GM12878 (cell line): Measurements from ENCODE around the gene SVOP. TPM values are rescaled to one million over a fixed set of nuclear protein-coding genes. Genes with fewer than 3 reads are reported as not detected.

ENCODE experiments used
- ATAC-seq: fragments of 200-7000 bp; cut with Tn5 transposase; 3 replicates; pipeline ENCODE4 v1.9.1; 2020; ENCODE audit warnings: mild to moderate bottlenecking, moderate library complexity
- BruUV-seq: library from RNA; stranded (reverse); fragments of 400-500 nt; replicated peaks from 2 replicates; lab custom pipeline; 2021; lab: Mats Ljungman, UMichigan
- CTCF ChIA-PET: fragments of 300-600 bp; sonication (Branson Sonifier 250); formaldehyde crosslinking; extraction: SDS; loops from one replicate; lab custom pipeline; 2021; ENCODE audit warnings: inconsistent platforms; lab: Yijun Ruan, JAX
- POLR2A ChIA-PET: fragments of 350-600 bp; formaldehyde crosslinking; extraction: SDS; loops from one replicate; lab custom pipeline; 2021; ENCODE audit warnings: inconsistent platforms; lab: Charles Lee
- RAD21 ChIA-PET: fragments of 300-600 bp; sonication (Branson Sonifier 250); formaldehyde crosslinking; loops from one replicate; lab custom pipeline; 2023; ENCODE audit warnings: antibody characterized with exemption; ENCODE audit not compliant: unreplicated experiment; lab: Charles Lee
- SMC1A ChIA-PET: fragments of 300-600 bp; sonication (Branson Sonifier 250); formaldehyde crosslinking; loops from one replicate; lab custom pipeline; 2023; ENCODE audit not compliant: unreplicated experiment, uncharacterized antibody; lab: Charles Lee
- DNase-seq: peaks from one replicate; pipeline ENCODE4 v3.0.0-alpha.2; 2011; ENCODE audit warnings: low read depth, low spot score
- FAIRE-seq: peaks from 3 replicates; lab custom pipeline; 2011; peaks lifted over from hg19 to GRCh38; lab: Jason Lieb, UNC
- H2AFZ ChIP-seq: 2 replicates; pipeline ENCODE4 v1.6.0; 2011; ENCODE audit warnings: low read depth, low read length, control low read depth; ENCODE audit not compliant: control insufficient read depth
- H3K27ac ChIP-seq: 2 replicates; pipeline ENCODE4 v1.5.1; 2011; ENCODE audit warnings: control low read depth; ENCODE audit not compliant: control insufficient read depth, insufficient read depth
- H3K27me3 ChIP-seq, 2 experiments: replicated peaks in 1 of 2; 2 replicates each; pipeline versions ENCODE4 v1.6.0 to v1.6.1; 2011; ENCODE audit warnings: low read length in 1 of 2; ENCODE audit not compliant: control insufficient read depth in 2 of 2, insufficient read depth in 2 of 2
- H3K36me3 ChIP-seq, 2 experiments: 2 replicates each; pipeline ENCODE4 v1.5.1; 2011; ENCODE audit warnings: low read length in 1 of 2; ENCODE audit not compliant: control insufficient read depth in 2 of 2, insufficient read depth in 2 of 2
- H3K4me1 ChIP-seq: 2 replicates; pipeline ENCODE4 v1.6.1; 2011; ENCODE audit warnings: mild to moderate bottlenecking, low read length, moderate library complexity, mixed read lengths; ENCODE audit not compliant: control insufficient read depth, insufficient read depth
- H3K4me2 ChIP-seq: 2 replicates; pipeline ENCODE4 v1.6.0; 2011; ENCODE audit warnings: control low read depth; ENCODE audit not compliant: control insufficient read depth, insufficient read depth
- H3K4me3 ChIP-seq: fragments of 200-600 bp; sonication (generic); 2 replicates; pipeline ENCODE4 v1.5.1; 2016
- H3K79me2 ChIP-seq: 2 replicates; pipeline ENCODE4 v1.6.0; 2011; ENCODE audit warnings: low read length; ENCODE audit not compliant: control insufficient read depth, insufficient read depth
- H3K9ac ChIP-seq: 2 replicates; pipeline ENCODE4 v1.8.0; 2011; ENCODE audit warnings: low read length, control low read depth, mixed read lengths; ENCODE audit not compliant: control insufficient read depth, insufficient read depth
- H3K9me3 ChIP-seq: replicated peaks from 3 replicates; pipeline ENCODE4 v1.5.1; 2011; ENCODE audit warnings: mild to moderate bottlenecking, low read length; ENCODE audit not compliant: control insufficient read depth, insufficient read depth
- H4K20me1 ChIP-seq: 2 replicates; pipeline ENCODE4 v1.6.0; 2011; ENCODE audit not compliant: control insufficient read depth, insufficient read depth
- DPF2 ChIP-seq: fragments of 450-650 bp; IDR thresholded peaks from 2 replicates; pipeline ENCODE4 v1.6.1; 2017; ENCODE audit warnings: mild to moderate bottlenecking
- EP300 ChIP-seq, 2 experiments: fragments of 150-350 bp in 1 of 2; IDR thresholded peaks; 2 replicates each; pipeline ENCODE4 v1.6.1; 2011 to 2012; ENCODE audit warnings: low read depth in 2 of 2, low read length in 2 of 2, borderline replicate concordance in 1 of 2, improper control_type of control experiment in 1 of 2, inconsistent platforms in 1 of 2; ENCODE audit not compliant: control insufficient read depth in 1 of 2
- GATAD2B ChIP-seq: fragments of 450-650 bp; conservative IDR thresholded peaks from 2 replicates; pipeline ENCODE4 v1.6.1; 2017; ENCODE audit warnings: low read depth, mild to moderate bottlenecking, moderate library complexity
- NRF1 ChIP-seq: conservative IDR thresholded peaks from 2 replicates; pipeline ENCODE4 v1.6.1; 2011; ENCODE audit warnings: mild to moderate bottlenecking, low read depth, low read length, improper control_type of control experiment
- RAD21 ChIP-seq: IDR thresholded peaks from 2 replicates; pipeline ENCODE4 v1.6.1; 2011; ENCODE audit warnings: mild to moderate bottlenecking, low read depth, low read length, moderate library complexity; ENCODE audit not compliant: insufficient read depth
- SKIL ChIP-seq: fragments of 450-650 bp; IDR thresholded peaks from 2 replicates; pipeline ENCODE4 v1.6.1; 2017; ENCODE audit warnings: mild to moderate bottlenecking, low read depth, inconsistent platforms; ENCODE audit not compliant: poor library complexity, severe bottlenecking
- SMAD5 ChIP-seq: IDR thresholded peaks from 2 replicates; pipeline ENCODE4 v1.6.1; 2016; ENCODE audit warnings: antibody characterized with exemption, low read depth
- SRF ChIP-seq, 2 experiments: IDR thresholded peaks; 2 replicates each; pipeline ENCODE4 v1.6.1; 2011; ENCODE audit warnings: low read depth in 2 of 2, low read length in 2 of 2, mild to moderate bottlenecking in 1 of 2, moderate library complexity in 1 of 2
- TCF3 ChIP-seq: IDR thresholded peaks from 2 replicates; pipeline ENCODE4 v1.6.1; 2012; ENCODE audit warnings: low read depth, mild to moderate bottlenecking, low read length, borderline replicate concordance; ENCODE audit not compliant: insufficient read depth
- ZBTB33 ChIP-seq: fragments of 450-650 bp; IDR thresholded peaks from 2 replicates; pipeline ENCODE4 v1.6.1; 2017; ENCODE audit warnings: mild to moderate bottlenecking
- ZNF207 ChIP-seq: fragments of 450-650 bp; IDR thresholded peaks from 2 replicates; pipeline ENCODE4 v1.6.1; 2014; ENCODE audit warnings: antibody characterized with exemption, mild to moderate bottlenecking, borderline replicate concordance
- ZNF217 ChIP-seq: fragments of 450-650 bp; IDR thresholded peaks from 2 replicates; pipeline ENCODE4 v1.6.1; 2017; ENCODE audit warnings: antibody characterized with exemption, mild to moderate bottlenecking
- ZZZ3 ChIP-seq: IDR thresholded peaks from 2 replicates; pipeline ENCODE4 v1.6.1; 2011; ENCODE audit warnings: low read depth; ENCODE audit not compliant: control insufficient read depth, insufficient read length
- WGBS: methylation state at CpG from one replicate; pipeline ENCODE4 v1.1.6; 2016; ENCODE audit warnings: low lambda C conversion rate; ENCODE audit not compliant: insufficient replicate concordance, insufficient coverage; ENCODE audit errors: missing lambda C conversion rate; 5-methylcytosine and 5-hydroxymethylcytosine counted together
- in situ Hi-C: fragments of 300-500 bp; cut with MboI; formaldehyde crosslinking; loops from 9 replicates; pipeline ENCODE4 v1.14.3; 2018; ENCODE audit warnings: mixed read lengths
- intact Hi-C: fragments of 100-400 bp; cut with micrococcal nuclease; formaldehyde crosslinking; loops from one replicate; pipeline ENCODE4 v1.14.2; 2022; ENCODE audit not compliant: unreplicated experiment
- polyA plus RNA-seq, 11 experiments: library from polyadenylated mRNA; depleted of rRNA in 4 of 11; unstranded in 6 of 11; stranded (reverse) in 5 of 11; fragments of >200 nt; fragmentation: Nextera tagmentation in 4 of 11; fragmentation: Illumina TruSeq in 1 of 11; extraction: Ambion mirVana in 4 of 11; extraction: Trizol in 1 of 11; gene quantifications; 1 replicate in 1 of 11; 2 replicates in 10 of 11; pipeline versions ENCODE4 v1.2.1 to v1.2.3, GENCODE V29; 2011 to 2016; ENCODE audit warnings: inconsistent platforms in 2 of 11, missing spikeins in 2 of 11, low read depth in 1 of 11
- total RNA-seq, 4 experiments: library from RNA; depleted of rRNA in 3 of 4; stranded (reverse); fragments of >200 nt in 3 of 4; fragmentation: Illumina TruSeq in 1 of 4; extraction: Trizol in 1 of 4; gene quantifications; 2 replicates each; pipeline versions ENCODE4 v1.2.1 to v1.2.3, GENCODE V29; 2013 to 2021

SVOP gene
- total and polyA plus RNA-seq, 10 of the 15 experiments (the other 5 are each of a cell fraction or from before 2014, with no cell fraction given) = under 0.01 TPM; not detected in 9

- no peak for FAIRE-seq
- RAD21 ChIA-PET = no interaction called here
- H2AFZ ChIP-seq = no peak overlapping the region
- no peak overlapping the region for H3K9ac ChIP-seq
- no peak overlapping the region for H3K4me3 ChIP-seq
- SMC1A ChIA-PET = no interaction called here
- H3K4me2 ChIP-seq = no peak overlapping the region
- in situ Hi-C loops = no loop called here
- no peaks in the 10 kb centered on the region for H3K36me3 ChIP-seq
- BruUV-seq = no TSS peak
- TF ChIP-seq RAD21 = no peak
- no peak for TF ChIP-seq ZZZ3
- no peak for TF ChIP-seq ZNF217
- TF ChIP-seq TCF3 = no peak
- TF ChIP-seq SMAD5 = no peak
- TF ChIP-seq DPF2 = no peak
- no peak for TF ChIP-seq ZNF207
- TF ChIP-seq SKIL = no peak
- TF ChIP-seq EP300 (IDR thresholded peaks at IDR 0.05; ENCODE audit: borderline replicate concordance in 1 of 2, control insufficient read depth in 1 of 2, low read depth in 2 of 2, low read length in 2 of 2) = no peak
- TF ChIP-seq GATAD2B = no peak
- TF ChIP-seq NRF1 = no peak
- no peak for TF ChIP-seq ZBTB33
- TF ChIP-seq SRF (IDR thresholded peaks at IDR 0.05; ENCODE audit: low read depth in 2 of 2, low read length in 2 of 2) = no peak
- POLR2A ChIA-PET = interaction anchor here (0.6 kb wide), 1 partner anchor 41 kb away, joined by 4 read pairs; no protein-coding TSS in a partner anchor
- WGBS = 71% methylated on average over 5 of the region's 5 CpGs
- intact Hi-C loops = no loop called here
- no peaks in the 10 kb centered on the region; a peak in 1 of 4 replicates for H3K27me3 ChIP-seq
- ATAC-seq = no peak
- H3K79me2 ChIP-seq = no peaks in the 10 kb centered on the region
- DNase-seq = no peak
- H3K4me1 ChIP-seq = no peaks in the 10 kb centered on the region; the same call in 1 of the 2 replicates
- H4K20me1 ChIP-seq = no peaks in the 10 kb centered on the region
- CTCF ChIA-PET = no interaction called here
- H3K9me3 ChIP-seq = no peaks in the 10 kb centered on the region; the same call in 2 of the 3 replicates
- H3K27ac ChIP-seq = no peak overlapping the region
Observed at GRCh38 chr12:108910336-108910735, 110.5 kb downstream of the SVOP start.
